GM18868 (cell line): ENCODE measurements around the gene GRIN2C.

ENCODE experiments used
- ATAC-seq: cut with Tn5 transposase; IDR thresholded peaks from one replicate; pipeline ENCODE4 v1.9.1; 2021; ENCODE audit warnings: mild to moderate bottlenecking, moderate library complexity; ENCODE audit not compliant: unreplicated experiment

Gene GRIN2C

GRCh38 chr17:74864866-74865395, 5.2 kb upstream of the GRIN2C start:
- ATAC-seq = no peak

- no peak for ATAC-seq
Measured at GRCh38 chr17:74864297-74864865, 4.7 kb upstream of the GRIN2C start.

DNA sequence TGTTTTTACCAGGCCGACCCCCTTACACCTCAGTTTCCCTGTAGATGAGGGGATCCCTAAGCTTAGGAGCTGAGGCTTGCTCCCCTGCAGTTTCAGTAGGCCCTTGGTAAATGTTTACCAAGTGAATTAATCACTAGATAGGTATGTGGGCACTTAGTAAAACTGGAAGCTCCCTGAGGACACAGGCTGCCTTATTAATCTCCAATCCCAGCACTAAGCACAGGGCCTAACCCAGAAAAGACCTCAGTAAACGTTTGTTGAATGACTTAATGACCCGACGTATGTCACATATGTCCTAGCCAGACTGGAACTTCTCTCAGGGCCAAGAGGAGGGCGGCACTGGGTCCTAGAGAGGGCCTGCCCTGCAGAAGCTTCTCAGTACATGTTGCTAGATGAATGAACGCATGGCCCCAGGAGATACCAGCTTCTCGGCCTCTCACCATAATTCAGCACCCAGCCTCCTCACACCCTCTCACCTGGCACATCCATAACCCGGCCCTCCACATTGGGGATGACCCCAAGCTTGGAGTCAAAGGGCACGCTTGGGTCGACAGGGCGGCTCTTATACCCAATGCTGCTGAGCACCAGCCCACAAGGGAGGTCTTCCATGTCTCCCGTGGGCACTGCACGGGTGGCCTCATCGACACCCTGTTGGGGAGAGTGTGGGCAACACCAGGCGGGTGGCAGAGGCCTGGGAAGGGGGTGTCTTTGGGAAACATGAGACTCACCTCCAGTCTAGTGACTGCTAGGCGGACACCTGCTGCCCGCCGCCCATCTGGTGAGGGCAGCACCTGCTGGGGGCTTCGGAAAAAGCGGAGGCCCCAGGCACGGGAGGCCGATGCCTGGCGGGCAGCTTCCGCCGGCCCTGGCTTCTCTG, 4.0 kb upstream of the GRIN2C start:
- ATAC-seq = no peak

- ATAC-seq = no peak
Measured at GRCh38 chr17:74862919-74863318, 3.2 kb upstream of the GRIN2C start.

DNA sequence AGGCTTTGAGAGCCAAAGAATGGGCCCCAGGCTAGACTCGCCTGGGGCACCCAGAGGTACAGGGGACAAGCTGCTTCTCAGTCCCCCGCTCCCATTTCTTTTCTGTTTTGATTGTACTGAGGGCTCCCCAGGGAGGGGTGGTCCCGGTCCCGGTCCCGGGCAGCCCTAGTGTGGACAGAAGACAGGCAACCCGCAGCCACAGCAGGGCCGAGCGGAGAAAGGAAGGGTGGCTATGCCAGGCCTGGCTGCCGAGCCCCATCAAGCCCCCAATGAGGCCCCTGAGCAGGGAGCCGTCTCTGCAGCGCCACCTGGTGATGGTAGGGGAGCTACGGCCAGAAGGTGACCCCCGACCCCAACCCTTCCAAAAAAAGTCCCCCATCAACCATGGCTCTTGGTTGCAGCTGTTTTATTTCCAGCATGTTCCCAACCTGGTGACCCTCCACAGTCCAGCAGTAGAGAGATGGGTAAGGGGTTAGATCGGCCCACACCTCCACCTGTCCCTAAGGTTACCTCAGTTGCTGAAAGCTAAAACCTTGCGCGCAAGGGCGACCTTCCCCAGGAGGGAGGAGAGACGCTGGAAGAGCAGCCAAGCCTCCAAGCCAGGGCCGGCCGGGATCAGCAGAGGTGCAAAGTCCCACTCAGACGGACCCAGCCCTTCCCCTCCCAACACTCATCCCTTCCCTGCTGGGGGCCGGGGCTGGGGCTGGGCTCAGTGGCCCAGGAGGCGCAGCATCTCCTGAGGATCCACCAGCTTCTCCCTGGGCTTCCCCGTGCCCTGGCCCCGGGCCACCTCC, 2.6 kb upstream of the GRIN2C start:
- no peak for ATAC-seq

GRCh38 chr17:74861662-74862107, 2.0 kb upstream of the GRIN2C start:
- ATAC-seq = no peak

- ATAC-seq = no peak
Measured at GRCh38 chr17:74860872-74861661, 1.4 kb upstream of the GRIN2C start.

GRCh38 chr17:74860229-74860871, 665 bp upstream of the GRIN2C start:
- ATAC-seq = no peak

DNA sequence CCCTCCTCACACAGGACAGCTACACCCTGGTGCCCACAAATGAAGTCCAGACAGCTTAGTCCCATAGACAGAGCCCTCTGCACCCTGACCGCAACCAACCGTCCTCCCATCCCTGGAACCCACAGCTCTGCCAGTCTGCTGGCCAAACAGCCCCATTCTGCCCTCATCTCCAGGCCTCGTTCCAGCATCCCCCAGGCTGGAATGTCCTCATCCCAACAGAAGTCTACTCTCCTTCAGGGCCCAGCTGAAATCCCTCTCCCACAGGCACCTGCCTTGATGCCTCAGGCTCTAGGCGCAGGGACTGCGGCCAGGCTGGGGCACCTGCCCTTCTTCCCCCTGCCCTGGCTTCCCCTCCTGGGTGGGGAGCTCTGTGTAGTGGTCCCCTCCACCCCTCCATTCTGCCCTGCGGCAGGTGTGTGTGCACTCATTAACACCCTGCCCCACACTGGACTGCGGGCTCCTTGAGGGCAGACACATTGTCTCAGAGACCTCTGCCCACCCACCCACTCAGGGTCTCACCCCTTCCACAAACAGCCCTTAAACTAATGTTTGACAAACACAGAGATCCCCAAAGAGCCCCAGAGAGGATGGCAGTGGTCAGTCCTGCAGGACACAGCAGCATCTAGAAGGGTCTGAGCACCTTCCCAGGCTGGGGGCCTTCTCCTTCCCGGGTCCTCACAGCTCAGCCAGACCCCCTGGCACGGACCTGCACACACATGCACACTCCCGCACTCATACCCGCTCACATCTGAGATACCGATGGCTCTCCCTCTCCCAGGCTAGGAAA, 820 bp downstream of the GRIN2C start:
- no peak for ATAC-seq

- ATAC-seq = no peak
Measured at GRCh38 chr17:74857191-74857590, 2.5 kb downstream of the GRIN2C start.

DNA sequence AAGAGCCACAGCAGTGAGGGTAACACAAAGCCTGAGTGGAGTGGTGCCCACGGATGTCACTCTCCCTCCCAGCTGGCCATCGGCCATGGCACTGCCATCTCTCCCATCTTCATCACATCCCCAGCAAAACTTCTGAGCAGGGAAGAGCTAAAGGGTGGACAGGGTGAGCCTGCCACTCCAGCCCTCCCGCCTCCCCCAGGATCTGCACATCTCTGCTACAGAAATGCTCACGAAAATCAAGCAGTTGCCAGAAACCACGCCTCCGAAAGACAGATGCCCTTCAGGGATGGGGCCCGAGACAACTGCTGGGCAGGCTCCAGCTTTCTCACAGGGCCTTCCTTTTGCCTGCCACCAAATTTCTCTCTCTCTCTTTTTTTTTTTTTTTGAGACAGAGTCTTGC, 3.6 kb downstream of the GRIN2C start:
- ATAC-seq = no peak

- ATAC-seq = no peak
Measured at GRCh38 chr17:74855323-74855722, 4.4 kb downstream of the GRIN2C start.

DNA sequence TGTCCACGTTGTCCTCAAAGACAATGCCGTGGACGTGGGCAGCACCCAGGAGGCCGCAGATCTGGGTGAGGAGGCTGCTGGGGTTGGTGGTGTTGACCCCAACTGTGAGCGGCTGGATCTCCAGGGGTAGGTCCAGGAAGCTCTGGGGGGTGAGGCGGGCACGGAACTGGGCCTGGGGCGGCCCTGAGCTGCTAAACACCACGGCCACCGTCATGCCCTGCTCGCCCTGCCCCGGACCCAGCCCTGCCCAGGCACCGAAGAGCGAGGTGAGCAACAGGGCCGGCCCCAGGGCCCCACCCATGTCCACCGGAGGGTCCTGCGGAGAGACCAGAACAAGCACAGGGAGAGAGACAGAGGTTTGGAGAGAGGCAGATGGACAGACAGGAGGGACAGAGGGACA, 4.9 kb downstream of the GRIN2C start:
- no peak for ATAC-seq

DNA sequence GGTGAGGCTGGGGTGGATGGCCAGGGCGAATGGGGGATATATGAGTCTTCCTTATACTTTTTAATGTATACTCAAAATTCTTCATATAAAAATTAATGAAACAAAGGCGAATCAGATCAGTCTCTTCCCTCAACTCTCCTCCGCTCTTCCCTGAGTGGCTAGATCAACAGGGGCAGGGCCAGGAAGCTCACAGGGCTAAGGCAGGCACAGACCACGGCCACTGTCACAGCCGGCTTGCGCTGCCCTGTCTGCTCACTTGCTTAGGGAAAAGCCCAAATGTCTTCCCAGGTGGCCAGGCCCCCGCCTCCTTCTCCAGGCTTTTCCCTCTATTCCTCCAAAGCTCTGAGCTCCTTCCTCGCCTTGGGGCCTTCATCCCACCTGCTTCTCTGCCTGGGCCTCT, 6.0 kb downstream of the GRIN2C start:
- ATAC-seq = no peak

DNA sequence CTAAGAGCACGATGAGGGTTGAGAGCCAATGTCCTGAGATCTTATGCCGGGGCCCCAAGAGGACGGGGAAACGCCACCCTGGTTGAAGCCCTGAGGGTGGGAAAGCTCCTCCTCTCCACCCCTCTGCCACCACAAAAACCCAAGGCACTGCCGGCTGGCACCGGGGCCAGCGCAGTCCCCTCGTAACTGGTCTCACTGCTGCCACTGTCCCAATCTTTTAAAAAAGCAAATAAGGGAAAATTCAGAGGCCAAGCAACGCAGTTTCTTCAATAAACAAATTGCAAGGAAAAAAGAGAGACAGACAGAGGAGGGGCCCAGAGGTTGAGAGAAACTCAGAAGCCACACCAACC, 6.7 kb downstream of the GRIN2C start:
- ATAC-seq = no peak

DNA sequence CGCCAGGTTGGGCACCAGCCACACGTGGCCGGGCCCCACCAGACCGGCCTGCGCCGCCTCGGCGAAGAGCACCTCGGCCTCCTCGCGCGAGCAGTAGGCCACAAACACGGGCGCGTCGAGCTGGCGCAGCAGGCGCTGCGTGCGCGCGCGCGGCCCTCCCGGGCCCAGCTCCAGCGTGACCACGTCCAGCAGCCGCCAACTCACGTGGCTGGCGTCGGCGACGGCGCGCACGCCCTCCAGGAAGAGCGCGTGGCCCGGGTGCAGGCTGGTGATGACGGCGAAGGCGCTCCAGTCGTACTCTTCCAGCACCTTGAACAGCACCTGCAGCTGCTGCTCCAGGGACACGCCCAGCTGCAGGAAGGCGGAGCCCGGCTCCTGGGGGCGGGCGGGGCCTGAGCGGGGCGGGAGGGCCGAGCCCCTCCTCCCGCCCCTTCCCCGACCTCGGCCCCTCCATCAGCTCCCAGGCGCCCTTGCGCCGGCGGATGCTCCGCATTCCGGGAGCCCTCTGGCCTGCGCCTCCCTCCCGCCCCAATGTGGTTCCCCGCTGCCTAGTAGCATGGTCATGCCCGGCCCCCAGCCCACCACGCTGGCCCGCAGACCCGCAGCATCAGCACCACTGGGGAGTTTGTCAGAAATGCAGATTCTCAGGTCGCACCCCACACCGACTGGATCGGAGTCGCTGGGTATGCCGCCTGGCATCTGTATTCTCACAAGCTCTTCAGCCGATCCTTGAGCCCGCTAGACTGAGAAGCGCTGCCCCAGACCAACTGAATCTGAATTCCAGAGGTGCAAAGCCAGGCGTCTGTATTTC, 7.2 kb downstream of the GRIN2C start:
- ATAC-seq = no peak

GRCh38 chr17:74851612-74852236, 8.0 kb downstream of the GRIN2C start:
- no peak for ATAC-seq

DNA sequence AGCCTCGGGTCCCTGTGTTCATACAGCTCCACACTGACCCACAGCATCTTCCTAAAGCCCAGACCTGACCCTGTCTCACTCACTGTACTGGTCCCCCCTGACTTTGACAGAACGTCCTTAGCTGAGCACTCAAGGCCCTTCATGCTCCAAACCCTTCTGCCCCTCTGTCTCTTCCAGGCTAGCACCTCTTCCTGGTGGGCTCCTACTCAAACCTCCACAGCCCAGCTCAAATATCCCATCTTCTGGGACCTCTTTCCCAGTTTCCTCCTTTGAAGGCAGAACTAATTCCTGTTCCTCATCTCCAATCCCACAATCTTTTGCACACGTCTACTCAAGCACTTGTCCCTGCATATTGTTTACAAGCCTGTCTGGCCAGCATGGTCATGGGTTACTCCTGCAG, 8.8 kb downstream of the GRIN2C start:
- ATAC-seq = no peak
